Stimulated activated CD4-positive, alpha-beta T cell treated with anti-CD3 and anti-CD28 coated beads, Interleukin-1b, Interleukin-23, amount 100 ng/mL, for 48 hours (primary cell): ENCODE results near the gene UBR4.

Experiments used
- DNase-seq: peaks from one replicate; pipeline ENCODE4 v3.0.0-alpha.2; 2020

The UBR4 gene

GRCh38 chr1:19087737-19088594 lies 122.1 kb downstream of the UBR4 start:
- DNase-seq, result peak; percentile 22

GRCh38 chr1:19087017-19087736 lies 122.9 kb downstream of the UBR4 start:
- no peak for DNase-seq

GRCh38 chr1:19086176-19086875 lies 123.7 kb downstream of the UBR4 start:
- no peak for DNase-seq

- no peak for DNase-seq
Observed at GRCh38 chr1:19084206-19084738, 125.8 kb downstream of the UBR4 start.

- no peak for DNase-seq
Observed at GRCh38 chr1:19083081-19083480, 127.0 kb downstream of the UBR4 start.

GRCh38 chr1:19081218-19081893 lies 128.7 kb downstream of the UBR4 start:
- no peak for DNase-seq

- no peak for DNase-seq
Observed at GRCh38 chr1:19080721-19081120, 129.3 kb downstream of the UBR4 start.

GRCh38 chr1:19079541-19080472 lies 130.3 kb downstream of the UBR4 start:
- no peak for DNase-seq

- no peak for DNase-seq
Observed at GRCh38 chr1:19078536-19078935, 131.5 kb downstream of the UBR4 start.

GRCh38 chr1:19076841-19077616 lies 133.0 kb downstream of the UBR4 start:
- no peak for DNase-seq

- DNase-seq, result no peak
Observed at GRCh38 chr1:19074902-19075721, 135.0 kb downstream of the UBR4 start.

- DNase-seq, result peak; percentile 53
Observed at GRCh38 chr1:19074361-19074901, 135.6 kb downstream of the UBR4 start.

GRCh38 chr1:19073311-19074186 lies 136.5 kb downstream of the UBR4 start:
- no peak for DNase-seq

GRCh38 chr1:19072285-19072981 lies 137.6 kb downstream of the UBR4 start:
- no peak for DNase-seq

GRCh38 chr1:19071674-19072281 lies 138.3 kb downstream of the UBR4 start:
- no peak for DNase-seq

GRCh38 chr1:19070891-19071621 lies 139.0 kb downstream of the UBR4 start:
- no peak for DNase-seq
